ENCODE data around the gene CHD1.
A peak's percentile ranks its signal among the peaks of the same experiment; 100 is the strongest.

The CHD1 gene

DNA sequence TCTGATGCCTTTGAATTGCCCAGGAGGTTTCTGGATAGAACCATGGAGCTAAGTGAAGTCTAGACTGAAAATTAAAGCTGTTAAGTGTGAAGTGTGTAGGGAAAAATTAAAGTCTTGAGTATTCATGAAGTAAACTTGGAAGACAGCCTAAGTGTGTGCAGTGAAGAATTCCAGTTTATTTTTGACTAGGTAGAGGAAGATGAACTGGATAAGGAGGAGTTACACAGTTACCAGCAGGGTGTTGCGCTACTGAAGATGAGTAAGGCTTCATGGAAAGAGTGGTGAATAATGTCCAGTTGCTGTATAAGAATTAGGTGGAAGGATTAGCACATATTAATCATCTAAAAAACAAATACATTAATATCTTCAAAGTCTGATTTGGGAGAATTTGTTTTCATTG, 5.7 kb upstream of the CHD1 start:
- no peak for DNase-seq

DNA sequence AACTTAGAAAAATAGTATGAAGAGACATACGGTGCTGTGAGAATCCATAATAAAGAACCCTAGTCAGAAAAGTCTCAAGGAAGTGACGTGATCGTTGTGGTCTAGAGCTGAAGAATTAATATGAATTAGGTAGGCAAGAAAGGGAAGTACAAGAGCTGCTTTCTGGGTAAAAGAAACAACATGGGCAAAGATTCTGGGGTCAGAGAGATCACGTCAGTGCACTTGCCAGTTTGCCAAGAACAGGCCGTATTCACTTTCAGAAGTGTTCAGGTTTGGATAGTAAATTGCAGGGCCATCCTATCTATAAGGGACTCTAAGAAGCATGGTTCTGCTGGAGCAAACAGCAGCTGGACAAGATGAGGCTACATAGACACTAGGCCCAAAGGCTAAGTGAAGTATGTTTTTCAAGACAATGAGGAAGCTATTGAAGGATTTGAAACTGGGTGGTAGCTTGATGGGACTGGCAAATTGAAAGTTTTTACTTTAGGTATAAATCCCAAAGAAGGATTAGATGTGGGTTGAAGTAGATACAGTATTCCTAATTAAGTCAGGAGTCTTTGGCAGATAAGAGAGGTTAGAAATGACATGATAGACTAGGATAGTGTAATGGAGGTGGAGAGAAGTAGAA, 4.8 kb upstream of the CHD1 start:
- no peak for DNase-seq

DNA sequence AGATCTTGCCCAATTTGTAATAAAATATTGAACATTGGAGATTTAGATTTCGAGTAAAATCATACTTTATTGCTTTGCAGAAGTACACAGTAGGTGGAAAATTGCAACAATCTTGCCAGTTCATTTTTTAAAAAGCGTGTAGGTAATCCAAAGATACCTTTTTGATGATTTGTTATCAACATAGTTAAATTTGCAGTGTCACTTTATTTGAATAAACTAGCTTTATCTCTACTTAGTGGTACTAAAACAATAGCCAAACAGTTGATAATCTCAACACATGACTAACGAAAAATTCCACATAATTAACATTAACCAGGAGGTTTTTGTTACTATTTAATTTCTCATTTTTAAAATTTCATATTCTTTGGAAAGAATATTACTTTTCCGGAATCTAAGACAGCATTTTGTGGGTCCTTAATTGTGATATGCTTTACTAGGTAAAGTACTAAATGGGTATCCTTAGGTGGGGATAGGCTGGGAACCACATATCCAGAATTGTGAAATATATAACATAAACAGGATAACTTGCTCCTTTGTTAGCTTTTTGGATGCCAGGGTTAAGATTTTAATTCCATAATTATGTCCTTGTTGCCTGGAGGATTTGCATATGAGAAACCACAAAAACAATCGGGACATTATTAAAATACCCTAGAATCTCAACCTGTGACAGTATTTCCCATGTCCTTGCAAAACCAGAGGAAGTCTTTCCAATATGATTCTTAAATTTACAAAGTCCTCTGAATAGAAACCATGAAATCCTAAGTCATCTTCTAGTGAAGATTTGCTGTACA, 2.4 kb upstream of the CHD1 start:
- DNase-seq: no peak

DNA sequence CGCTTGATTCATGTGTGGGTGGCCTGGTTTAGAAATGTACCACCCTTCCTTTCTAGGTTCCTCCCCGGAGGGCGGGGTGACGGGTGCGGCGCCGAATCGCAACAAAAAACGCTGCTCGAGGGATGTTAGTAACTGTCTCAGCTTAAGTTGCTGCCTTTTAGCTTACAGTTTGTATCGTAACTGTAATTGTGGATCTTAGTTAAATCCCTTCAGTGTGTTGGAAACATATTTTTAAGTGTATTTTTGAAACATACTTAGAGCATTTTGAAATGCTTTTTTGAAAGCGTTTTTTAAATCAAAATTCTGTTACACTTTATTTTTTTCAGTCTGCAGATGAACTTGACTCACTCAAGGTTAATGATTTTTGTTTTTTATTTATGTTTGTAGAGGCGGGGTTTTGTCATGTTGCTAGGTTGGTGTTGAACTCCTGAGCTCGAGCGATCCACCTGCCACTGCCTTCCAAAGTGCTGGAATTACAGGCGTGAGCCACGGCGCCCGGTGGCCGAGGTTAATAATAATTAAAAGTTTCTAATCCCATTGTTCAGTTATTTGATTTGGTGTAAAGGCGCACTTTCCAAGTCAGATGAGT, 997 bp upstream of the CHD1 start:
- DNase-seq: no peak

DNA sequence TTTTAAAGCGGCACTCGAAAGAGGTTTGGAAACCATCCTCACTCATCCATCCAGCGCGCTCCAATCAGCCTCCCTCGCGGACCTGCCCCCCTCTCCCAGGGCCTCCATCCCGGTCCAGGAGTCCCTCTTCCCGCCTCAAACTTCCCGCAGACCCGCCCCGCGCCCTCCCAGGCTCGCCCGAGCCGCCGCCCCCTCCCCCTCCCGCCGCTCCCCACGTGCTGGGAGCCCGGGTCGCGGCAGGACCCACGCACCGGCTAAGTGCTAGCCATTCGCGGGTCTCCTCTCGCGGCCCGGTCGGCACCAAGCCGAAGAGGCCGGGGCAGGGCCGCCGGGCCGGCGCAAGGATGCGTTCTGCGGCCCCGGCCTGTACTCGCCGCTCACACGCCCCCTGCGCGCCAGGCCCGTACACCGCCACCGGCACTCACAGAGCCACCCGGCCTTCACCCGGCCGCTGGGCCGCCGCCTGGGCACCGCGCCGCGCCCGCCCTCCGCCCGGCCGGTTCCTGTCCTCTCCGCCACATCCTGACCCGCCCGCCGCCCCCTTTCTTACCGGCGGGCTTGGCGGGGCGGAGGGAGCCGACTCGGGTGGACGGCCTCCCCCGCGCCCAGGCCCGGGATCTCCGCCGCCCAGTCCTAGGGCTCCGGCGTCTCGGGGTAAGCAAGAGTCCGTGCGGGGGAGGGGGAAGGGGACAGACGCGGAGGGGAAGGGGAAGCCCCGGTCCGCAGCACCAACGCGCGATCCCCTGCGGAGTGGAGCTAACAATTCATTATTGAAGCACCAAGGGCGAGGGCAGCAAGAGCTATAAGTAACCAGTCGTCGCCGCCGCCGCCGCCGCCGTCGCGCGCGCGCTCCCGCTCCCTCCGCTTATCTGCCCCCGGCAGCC, 576 bp downstream of the CHD1 start:
- peak; percentile 40 for DNase-seq

DNA sequence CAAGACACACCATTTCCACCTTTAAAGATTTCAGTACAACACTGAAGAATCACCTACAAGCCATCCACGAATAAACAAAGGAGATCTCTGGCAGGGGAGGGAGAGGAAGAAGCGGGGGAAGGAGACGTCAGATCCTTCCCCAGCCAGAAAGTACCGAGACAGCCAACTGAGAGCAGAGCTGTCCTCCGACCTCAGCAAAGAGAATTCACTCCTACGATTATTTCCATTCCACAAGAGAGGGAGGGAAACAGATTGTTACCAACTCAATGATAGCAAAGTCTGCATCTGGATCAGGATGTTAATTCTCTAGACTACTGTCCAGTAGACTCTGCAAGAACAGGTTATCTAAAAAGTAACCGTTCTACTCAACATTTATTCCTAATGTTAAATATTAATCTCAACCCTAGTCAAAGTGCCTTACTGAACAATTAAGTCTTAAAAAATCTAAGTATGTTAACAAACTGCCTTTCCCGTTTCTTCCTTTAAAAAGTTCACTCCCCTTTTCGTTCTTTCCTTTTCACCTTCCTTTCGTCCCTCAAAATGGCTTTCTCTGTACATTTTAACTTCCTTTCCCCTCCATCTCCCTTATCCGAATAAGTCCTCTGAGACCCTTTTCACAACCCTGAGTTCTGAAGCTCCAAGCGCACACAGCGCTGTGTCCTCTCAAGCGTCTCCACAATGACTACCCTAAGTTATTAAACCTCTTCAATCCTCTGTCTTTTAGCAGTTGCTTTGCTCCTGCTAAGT, 1.4 kb downstream of the CHD1 start:
- DNase-seq: peak; percentile 6

DNA sequence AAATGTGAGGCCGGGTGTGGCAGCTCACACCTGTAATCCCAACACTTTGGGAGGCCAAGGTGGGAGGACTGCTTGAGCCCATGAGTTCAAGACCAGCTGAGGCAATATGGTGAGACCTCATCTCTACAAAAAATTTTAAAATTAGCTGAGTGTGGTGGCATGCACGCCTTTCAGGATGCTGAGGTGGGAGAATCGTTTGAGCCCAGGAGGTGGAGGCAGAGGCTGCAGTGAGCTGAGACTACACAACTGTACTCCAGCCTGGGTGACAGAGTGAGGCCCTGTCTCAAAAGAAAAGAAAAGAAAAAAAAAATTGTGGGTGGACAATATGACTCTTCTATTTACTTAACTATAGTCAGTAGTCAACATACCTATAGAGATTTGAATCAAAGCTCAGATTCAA, 4.8 kb downstream of the CHD1 start:
- no peak for DNase-seq

DNA sequence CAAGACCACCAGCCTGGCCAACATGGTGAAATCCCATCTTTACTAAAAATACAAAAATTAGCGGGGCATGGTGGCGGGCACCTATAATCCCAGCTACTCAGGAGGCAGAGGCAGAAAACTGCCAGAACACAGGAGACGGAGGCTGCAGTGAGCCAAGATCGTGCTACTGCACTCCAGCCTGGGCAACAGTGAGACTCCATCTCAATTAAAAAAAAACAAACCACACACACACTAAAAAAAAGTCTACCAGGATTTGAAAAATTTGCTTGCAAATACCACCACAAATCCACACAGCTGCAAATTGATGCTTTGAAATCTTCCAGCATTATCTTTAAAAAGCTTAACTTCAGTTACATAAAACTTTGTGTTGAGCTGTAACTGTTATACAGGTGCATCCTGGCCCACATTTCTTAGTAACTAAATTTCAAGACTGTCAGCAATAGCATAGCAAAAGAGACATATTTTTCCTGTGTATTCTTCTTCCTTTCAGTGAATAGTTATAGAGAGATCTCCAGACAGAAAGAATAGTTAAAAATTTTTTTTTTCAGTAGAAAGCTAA, 6.8 kb downstream of the CHD1 start:
- no peak for DNase-seq

DNA sequence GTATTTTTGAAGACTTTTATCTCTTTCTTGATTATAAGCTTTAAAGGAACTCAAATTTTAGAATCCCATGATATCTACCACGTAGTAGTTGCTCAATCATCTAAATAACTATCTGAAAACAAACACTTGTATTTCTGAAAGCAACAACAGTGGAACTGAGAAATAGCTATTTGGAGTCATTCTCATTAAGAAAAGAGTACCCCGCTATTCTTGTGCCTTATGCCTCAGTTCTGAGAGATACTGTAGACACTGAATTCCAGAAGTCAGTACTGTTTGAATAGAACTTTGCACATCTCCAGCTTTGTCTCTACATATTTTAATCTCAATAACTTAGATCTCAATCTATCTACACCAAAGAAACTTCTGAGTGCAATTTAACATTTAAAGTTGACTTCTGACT, 11.4 kb downstream of the CHD1 start:
- DNase-seq: no peak

DNA sequence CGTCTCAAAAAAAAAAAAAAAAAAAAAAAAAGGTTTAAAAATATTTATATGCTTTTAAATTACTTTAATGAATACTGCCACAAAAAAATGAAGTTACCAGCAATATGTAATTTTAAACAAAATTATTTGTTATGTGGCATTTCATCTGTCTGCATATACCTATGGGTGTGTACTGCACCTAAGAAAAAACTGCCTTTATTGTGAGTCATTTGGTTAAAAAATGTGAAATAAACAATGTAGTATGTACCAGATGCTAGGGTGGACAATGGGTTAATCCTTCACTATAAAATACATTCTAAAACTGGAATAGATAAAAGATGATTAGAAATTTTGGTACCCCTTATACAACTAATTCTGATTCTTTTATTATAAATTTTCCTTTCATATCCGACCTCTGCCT, 12.3 kb downstream of the CHD1 start:
- no peak for DNase-seq

DNA sequence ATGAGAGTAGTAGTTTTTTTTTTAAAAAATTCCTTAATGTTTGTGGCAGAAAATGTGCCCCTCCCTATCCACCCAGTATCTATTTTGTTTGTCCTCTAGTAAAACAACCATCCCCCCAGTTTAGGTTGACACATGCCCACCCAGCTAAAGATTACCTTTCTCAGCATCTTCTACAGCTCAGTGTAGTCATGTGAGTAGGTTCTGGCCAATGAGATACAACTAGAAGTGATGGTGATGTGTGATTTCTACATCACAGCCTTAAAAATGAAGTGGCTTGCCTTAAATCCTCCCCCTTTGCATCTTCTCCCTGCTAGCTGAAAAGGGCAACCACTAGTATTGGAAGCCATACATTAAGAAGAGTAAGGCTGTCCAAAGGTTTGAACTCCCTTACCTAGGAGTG, 14.9 kb downstream of the CHD1 start:
- DNase-seq: no peak

DNA sequence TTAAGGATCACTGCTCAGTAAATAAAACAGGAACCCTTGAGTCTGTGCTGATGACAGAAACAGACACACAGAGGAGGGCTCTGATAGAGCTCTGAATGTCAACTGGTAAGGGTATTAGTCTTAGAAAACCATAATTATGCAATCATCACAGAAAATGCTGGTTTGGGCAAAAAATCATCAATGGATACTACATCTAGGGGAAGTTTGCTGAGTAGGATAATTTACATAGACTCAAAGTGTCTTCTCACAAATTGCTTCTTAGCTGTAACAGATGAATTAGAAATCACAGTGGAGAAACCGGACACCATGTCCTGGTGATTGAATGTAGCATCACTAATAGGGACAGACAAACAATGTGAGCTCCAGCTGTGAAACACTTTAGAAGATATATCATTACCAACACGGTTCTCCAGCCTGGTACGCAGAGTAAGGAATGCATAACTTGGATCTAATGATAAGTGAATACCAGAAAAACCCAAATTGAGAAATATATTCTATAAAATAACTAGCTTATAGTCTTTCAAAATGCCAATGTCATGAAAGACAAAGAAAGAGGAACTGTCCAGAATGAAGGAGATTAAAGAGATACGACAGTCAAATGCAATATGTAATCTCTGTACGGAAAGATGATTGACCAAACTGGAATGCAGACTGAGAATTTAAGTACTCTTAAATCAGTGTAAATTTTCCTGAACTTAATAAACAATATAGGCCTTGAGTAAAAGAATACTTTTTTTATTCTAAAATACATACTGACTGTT, 17.3 kb downstream of the CHD1 start:
- peak; percentile 40 for DNase-seq

DNA sequence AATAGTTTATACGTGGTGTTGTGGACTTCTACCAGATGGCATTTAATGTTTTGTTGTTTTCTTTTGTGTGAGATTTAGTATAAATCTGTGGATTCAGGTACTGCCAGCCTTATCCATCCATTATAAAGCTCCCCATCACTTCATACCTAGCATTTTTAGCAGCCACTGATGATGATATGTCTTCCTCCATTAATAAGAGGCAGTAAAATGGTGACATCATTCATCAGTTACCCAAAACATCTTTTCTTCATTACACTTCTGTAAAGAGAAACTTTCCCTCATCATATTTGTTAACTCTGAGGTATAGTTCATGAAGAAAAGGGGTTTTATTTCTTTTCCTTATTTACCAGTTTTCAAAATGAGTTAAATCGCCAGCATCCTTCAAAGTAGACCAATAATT, 19.4 kb downstream of the CHD1 start:
- no peak for DNase-seq

DNA sequence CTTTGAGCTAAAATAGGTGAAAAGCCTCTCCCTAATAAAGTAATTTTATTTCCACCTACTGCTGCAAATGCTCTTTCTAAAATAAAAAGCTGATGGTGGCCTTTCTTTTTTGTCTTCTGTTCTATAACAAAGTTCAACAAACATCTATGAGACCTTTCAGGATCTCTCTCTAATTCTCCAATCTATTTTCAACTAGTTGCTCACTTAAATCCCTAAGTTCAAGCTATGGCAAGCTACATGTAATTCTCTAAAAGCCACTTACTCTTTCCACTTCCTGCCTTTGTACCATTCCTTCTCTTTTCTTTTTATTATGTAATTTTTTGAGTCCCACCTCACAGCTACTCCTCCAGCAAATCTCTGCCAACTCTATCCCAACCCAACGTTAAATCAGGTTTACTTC, 20.9 kb downstream of the CHD1 start:
- no peak for DNase-seq

DNA sequence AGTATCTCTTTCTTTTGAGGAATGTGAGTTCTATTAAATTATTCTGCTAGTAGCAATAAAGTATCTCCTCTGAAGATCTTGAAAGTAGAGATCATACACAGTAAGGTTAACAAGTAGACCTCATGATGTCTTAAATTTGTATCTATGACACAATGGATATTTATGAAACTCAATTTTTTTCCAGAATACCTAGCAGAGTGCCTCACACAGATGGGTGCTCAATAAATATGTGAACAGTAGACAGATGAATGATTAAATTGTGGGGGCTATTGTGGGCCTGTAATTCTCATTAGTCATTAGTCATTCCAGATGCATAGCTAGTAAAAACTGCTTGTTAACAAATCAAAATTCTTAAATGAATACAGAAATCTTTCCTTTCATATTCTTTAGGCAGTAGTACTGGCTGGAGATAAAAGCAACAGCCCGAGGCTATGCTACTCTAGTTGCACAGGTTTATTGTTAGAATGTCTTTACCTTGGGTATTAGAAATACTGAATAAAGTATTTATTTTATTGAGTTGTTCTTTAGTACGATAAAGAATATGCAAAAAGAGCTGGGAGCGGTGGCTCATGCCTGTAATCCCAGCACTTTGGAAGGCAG, 22.0 kb downstream of the CHD1 start:
- no peak for DNase-seq

DNA sequence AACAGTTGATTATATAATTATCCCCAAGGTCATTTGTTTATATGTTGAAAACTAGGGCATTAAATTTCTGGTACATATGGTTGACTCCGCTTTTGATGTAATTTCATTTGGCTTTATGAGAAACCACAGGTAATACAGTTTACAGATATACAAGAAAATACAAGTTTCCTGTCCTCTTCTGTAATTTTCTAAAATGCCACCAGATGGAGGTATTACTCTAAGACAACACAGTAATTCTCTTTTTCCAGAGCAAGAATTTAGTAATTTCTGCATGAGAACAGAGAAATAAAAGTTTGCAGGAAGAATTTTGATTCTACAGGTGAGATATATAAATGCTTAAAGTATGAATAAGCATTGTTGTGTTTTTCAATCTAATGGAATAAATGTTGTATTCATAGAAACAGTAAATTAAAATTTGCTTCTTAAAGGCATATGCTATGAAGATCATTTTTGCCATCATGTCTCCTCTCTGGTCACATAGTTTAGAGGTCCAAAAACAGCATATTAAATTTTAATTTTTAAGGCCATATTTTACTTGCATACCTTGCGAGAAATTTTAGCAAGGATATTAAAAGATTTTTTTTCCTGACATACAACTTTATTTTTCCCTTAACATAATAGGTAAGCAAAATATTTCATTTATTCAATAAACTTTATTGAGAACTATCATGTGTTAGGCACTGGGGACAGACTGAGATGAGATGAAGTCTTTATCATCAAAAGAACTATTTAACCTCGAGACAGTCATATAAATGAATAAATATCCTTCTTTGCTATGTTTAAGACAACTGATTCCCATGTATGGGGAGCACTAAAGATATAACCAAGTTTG, 22.7 kb downstream of the CHD1 start:
- peak; percentile 27 for DNase-seq

DNA sequence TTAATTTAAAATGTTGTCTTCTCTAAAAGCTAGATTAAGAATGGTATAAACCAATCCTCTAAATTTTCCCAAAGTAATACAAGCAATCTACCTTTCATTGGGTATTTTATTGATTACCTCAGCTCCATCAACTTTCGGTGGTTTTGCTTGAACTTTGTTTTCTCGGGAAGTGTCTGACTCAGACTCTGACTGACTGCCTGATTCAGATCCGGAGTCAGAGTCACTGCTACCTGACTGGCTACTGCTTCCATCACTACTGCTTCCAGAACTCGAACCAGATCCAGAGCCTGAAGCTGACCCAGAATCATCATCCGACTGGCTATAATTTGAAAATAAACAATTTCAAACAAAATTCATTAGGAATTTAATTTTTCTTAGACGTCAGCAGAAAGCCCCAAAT, 24.0 kb downstream of the CHD1 start:
- no peak for DNase-seq

DNA sequence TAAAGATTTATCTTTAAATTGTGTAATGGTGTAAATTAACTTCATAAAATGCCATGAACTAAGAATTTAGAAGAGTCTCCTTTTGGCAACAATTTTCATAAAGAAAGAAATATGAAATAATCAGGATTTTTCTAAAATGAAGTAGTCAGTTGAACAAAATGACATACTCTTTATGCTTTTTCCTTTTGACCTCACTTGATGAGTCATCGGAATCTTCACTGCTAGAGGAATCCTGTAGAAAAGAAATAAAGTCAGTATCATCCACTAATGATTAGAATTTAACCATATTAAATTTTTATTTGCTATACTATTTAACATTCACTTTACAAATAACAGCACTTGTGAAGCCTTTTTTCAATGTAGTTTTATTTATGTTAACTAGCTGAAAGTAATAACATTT, 26.1 kb downstream of the CHD1 start:
- no peak for DNase-seq

DNA sequence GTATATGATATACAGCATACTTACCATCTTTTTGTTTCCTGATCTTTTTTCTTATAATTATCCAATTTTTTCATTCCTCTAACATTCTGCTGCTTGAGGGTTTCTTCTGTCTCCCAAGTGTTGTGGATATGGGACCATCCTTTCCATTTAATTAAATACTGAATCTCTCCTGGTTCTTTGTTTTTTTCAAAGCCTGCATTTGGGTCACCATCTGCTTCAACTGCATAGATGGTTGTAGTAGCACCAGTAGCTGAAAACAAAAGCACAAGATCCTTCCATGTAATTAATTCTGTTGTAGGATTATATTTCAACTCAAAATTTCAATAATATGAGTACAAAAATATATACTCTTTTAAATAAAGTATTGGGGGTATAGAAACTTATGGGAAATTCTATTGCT, 29.4 kb downstream of the CHD1 start:
- no peak for DNase-seq

DNA sequence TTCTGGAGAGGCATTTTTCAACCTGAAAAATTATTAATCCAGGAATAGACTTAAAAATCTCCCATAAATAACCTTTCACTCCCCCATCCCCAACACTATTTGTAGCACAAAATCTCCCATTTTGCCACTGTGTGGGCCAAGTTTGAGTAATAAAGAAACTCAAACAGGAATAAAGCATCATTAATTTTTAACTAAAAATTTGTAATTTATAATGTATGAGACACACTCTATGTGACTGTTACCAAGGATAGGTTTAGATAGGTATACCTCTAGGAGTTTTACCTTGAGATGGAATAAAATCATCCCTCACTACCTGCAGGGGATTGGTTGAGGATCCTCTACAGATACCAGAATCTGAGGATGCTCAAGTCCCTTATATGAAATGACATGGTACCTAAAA, 30.1 kb downstream of the CHD1 start:
- DNase-seq: no peak

Data from COR-L47 (cell line).